MM.1S (cell line): Measurements from ENCODE around the gene TCERG1.

Experiments used
- EZH2phosphoT487 ChIP-seq: fragments of 300-600 bp; sonication (generic); IDR thresholded peaks from 2 replicates; pipeline ENCODE4 v1.6.1; 2018; ENCODE audit warnings: antibody characterized with exemption, low read length
- TF ChIP-seq, protein P1 (sequence below): fragments of 300-600 bp; sonication (generic); IDR thresholded peaks from 2 replicates; pipeline ENCODE4 v1.5.1; 2016; ENCODE audit warnings: antibody characterized with exemption, low read length, mixed read lengths

GRCh38 chr5:146458894-146459293, 11.8 kb downstream of the TCERG1 start:
- TF ChIP-seq, protein P1, sequence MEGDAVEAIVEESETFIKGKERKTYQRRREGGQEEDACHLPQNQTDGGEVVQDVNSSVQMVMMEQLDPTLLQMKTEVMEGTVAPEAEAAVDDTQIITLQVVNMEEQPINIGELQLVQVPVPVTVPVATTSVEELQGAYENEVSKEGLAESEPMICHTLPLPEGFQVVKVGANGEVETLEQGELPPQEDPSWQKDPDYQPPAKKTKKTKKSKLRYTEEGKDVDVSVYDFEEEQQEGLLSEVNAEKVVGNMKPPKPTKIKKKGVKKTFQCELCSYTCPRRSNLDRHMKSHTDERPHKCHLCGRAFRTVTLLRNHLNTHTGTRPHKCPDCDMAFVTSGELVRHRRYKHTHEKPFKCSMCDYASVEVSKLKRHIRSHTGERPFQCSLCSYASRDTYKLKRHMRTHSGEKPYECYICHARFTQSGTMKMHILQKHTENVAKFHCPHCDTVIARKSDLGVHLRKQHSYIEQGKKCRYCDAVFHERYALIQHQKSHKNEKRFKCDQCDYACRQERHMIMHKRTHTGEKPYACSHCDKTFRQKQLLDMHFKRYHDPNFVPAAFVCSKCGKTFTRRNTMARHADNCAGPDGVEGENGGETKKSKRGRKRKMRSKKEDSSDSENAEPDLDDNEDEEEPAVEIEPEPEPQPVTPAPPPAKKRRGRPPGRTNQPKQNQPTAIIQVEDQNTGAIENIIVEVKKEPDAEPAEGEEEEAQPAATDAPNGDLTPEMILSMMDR, result no peak
- TF ChIP-seq EZH2phosphoT487, result no peak
